Stimulated activated naive CD4-positive, alpha-beta T cell (primary cell): ENCODE data around the gene CDK5RAP2.

Source experiments
- DNase-seq, 6 experiments: peaks; one replicate each; lab custom pipeline; 2025; lab: John Stamatoyannopoulos, UW

CDK5RAP2 gene

DNA sequence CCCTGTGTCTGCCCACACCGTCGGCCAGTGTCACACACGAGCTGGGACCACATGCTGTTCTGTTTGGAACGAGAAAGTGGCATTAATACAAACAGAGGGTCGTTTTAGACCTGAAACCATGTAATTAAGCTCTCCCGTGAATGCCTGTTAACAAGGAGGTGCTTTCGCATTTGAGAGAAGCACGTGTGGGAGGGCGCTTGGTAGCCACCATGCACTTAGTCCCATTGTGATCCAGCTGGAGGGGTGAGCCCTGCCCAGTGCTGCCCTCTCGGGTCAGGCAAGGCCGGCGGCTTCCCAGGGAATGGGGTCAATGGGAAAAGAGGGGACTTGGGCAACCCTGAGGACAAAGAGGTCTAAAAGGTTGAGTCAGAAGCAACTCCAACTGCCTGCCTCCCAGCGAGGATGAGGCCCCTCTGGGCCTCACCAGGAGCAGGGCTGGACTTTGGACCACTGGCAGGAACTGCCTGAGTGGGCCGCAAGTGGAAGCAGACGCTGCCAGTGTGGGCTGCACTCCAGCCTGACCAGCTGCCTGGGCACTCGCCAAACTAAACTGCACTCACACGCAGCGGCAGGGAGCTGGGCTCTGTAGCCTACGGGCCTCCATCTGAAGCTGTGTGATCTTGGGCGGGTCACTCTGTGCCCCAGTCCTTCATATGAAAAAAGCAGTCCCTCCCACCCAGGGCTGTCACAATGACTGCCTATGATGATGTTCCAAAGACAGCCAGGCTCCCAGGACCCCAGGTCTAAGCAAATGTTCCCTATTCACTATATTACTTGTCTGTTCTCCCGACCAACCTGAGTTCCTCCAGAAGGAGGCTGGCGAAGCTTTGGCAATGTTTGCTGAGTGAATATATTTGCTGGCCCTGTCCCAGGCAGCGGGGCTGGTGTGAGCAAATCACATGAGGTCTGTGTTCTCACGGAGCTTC lies 195.7 kb downstream of the CDK5RAP2 start:
- DNase-seq = no peak

DNA sequence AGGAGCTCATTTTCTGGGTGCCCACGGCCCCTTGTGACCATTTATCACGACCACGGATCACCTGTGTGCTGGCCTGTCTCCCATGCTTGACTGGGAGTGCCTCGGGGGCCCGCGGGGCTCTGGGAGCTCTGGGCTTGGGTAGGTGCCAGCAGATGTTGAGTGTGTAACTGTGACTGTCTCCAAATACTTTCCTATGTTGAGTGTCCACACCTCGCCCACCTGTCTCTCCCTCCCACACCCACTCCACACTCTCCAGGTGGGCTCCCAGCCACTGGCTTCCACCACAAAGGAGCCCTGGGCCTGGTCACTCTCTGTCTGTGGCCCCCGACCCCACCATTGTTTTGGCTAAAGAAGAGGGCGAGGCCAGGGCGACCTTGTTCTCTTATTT lies 196.4 kb downstream of the CDK5RAP2 start:
- DNase-seq = no peak

DNA sequence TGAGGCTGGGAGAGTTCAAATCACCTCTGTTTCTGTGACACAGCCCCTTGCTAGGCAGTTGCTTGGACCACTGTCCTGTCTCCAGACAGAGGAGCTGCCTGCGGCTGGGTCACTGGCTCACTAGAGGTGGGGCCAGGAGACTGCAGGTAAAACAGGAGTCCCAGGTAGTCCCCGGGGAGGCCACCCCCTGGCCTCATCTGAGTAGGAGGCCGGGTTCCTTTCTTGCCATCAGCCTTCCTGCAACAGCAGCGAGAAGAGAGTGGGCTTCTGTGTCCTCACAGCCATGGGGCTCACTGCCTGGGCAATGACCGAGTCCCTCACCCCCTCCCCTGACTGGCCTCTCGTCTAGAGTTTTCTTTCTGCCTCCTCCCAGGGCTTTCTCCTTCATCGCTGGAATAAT lies 197.5 kb downstream of the CDK5RAP2 start:
- no peak for DNase-seq

DNA sequence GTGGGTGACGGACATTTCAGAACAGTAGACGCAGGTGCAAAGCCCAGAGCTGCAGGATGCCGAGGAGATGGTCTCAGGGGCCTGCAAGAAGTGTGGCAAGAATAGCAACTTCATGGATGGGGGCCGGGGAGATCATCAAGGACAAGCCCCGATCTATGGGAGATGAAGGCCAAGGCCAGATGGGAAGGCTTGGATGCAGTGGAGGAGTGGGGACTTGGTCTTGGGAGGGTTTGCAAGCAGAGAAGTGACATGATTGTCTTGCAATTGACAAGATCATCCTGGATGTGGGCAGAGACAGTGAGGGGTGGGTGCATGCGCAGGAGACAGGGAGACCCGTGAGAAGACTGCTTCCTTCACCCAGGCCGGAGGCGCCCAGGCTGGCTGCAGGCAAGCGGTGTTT lies 198.1 kb downstream of the CDK5RAP2 start:
- DNase-seq = no peak

DNA sequence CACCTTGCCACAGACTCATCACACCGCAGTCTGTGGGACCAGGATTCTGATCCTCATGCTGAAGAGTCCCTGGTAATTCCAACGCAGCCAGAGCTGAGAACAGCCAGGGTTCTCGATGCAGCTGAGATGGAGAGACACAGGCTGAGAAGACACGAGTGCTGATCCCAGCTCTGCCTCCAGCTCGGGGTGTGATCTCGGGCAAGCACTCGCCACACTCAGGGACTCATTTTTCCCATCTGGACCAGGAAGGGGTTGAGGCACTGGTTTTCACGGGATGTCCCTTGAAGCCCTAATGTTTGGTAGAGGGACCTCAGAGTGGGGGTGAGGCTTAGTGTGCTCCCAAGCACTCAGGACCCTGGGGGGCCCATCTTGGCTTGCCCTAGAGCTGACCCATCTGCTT lies 200.4 kb downstream of the CDK5RAP2 start:
- no peak for DNase-seq

DNA sequence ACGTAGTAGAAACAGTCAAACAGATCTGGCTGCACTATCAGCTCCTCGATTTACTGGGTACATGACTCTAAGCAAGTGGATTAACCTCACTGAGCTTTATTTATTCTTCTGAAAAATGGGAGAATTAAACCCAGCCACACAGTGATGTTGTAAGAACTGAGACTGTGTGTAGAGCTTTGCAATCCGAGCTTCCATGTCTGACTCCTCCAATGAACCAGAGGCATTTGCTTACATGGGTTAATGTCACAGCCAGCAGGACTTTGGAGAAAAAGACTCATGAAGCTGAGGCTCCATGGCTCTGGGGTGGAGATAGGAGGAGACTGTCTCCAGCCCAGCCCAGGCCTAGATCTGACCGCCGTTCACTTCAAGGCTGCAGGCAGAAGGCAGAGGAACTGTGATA lies 201.3 kb downstream of the CDK5RAP2 start:
- no peak for DNase-seq

DNA sequence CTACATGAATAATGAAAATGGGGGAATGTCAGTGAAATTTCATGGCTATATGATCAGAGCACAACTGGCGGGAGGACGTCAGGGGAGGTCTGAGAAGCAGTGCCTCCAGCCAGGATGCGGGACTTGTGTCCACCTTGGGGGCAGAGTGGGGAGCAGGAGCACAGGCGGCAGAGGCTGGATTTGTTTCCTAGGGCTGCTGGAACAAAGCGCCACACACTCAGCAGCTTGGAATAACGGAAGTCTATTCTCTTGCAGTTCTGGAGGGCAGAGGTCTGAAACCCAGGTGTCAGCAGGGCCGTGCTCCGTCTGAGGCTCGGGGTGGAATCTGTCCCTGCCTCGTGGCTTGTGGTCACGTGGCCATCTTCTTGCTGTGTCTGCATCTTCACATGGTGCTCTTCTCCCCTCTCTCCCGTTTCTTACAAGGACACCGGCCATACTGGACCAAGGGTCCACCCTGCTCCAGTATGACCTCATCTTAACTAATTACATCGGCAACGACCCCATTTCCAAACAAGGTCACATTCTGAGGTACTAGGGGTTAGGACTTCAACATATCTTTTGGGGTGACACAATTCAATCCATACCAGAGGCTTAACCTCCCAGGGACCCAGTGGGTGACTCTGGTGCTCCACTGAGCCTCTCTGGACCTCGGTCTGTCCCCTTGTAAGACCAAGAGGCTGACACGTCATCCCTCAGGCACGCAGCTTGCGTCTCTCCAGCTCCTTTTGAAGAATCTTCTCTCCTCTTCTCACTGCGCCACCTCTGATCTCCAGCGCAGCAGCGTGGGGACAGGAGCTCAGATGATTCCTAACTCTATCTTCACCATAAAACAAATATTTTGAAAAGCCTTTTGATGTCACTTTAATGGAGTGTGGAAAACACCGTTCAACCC lies 202.5 kb downstream of the CDK5RAP2 start:
- no peak for DNase-seq

DNA sequence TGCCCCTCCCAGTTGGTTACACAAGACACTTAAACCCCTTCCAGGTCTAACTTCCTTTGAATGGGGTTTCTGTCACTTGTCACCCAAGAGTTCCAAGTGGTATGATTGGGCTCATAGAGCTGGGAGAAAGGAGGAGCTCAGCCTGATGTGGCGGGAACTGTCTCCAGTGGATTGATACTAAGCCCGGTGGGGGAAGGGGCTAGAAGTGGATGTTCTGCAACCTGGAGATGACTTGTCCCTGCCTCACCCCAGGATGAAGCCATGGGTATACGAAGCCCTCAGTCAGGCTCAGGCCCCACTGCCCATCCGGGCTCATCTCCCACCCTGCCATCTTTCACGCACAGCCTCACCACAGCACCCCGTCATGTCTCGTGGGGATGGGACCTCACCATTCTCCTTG lies 203.9 kb downstream of the CDK5RAP2 start:
- DNase-seq = no peak

DNA sequence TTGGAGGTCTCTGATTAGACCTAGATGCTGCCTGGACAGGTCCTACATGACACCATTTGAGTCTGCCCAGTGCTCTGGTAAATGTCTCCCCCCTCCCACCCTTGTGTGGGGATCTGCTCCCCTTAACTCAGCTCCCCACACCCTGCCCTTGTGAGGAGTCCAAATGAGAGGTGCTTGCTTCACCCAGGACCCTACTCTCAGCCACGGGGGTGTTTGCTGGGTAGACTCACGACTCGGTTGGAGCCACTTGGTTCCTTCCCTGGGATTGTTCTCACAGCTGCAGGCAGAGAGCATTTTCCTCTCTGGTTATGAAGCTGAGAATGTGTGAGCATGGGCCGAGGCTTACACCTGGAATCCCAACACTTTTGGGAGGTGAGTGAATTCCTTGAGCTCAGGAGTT lies 204.7 kb downstream of the CDK5RAP2 start:
- no peak for DNase-seq

DNA sequence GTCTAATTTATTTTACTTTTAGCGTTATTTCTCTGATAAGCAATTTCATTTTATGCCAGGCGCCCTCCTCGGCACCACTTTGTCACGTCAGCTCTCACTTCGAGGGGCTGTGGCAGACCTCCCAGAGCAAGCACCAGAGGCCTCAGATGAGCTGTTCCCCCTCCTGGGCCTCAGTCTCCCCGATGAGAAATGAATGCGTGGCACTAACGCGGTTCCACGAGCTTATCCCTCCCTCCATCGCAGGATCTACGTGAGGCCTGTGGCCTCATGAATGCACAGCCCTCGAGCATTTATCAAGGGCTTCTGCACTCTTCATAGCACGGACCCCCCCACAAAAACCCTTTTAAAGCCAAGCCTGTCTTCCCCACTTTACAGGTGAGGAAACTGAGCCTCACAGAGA lies 205.2 kb downstream of the CDK5RAP2 start:
- no peak for DNase-seq

DNA sequence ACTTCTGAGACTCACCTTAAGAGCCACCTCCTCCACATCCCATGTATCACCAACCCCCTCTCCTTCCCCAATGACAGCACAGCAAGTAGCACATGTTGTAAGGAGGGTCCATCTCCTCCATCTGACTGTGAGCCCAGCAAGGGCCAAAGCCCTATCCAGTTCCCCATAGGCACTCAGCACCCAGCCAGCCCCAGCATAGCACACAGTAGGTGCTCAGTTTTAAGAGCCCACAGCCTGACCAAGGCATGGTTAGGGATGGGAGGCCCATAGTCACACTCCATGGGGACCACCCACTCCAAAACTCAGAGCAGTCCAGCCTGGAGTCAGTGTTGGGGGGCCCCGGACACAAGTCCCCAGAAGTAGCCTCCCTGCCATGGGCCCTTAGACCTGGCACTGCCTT lies 205.7 kb downstream of the CDK5RAP2 start:
- no peak for DNase-seq

DNA sequence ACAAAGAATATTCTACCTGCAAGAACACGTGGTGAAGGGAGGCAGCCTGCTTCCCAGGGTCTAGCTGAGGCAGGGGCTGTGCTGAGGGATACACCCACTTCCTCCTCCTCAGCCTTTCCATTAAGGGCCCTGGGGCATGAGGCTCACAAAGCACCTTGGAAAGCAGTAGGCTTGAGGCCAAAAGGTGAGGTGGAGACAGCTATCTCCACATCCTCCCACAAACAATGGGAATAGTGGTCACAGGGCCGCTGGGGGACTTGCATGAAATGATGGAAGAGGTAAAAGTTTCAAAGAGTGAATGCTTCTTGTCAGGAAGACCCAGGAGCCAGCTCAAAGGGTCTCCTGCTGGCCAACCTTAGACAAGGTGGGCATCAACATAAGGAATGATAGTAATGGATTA lies 207.9 kb downstream of the CDK5RAP2 start:
- no peak for DNase-seq

DNA sequence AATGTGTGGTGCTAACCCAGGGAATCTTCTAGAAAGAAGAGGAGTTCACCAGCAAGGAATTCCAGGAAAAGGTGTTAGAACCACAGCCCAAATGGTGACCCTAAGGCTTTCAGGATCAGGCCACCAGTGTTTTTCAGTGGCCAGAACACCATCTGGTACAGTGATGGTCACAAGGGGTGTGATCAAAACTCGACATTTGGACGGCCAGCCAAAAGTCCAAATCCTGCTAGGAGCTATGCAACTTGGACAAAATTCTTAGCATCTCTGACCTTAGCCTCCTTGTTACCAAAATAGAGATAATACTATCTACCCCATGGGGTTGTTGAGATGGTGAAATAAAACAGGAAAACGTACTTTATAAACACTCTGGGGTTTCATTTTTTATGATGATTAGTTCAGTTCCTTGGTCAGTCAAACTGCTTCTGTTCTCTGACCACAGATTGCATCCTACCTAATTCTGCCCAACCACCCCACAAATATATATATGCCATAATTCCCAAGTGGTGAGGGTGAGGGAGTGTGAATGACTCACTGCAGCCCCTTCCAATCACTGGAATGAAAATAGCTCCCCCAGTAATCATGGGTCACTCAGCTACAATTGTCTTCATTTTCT lies 210.3 kb downstream of the CDK5RAP2 start:
- DNase-seq = no peak

DNA sequence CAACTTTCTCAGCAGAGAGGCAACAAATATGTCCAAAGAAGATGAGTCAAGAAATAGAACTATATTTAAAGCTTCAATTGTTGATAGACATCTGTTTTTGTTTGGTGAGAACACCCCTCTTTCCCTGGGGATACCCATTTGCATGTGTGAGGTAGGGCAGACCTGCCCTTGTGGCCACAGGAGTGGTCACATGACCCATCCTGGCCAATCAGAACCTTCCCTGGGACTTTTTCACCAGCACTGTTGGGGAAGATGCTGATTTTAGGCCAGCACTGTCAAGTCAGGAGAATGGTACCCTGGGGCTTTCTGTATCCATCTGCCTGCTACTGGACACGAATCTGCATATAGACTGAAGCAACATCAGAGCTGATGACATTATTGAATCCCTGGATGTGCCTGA lies 211.2 kb downstream of the CDK5RAP2 start:
- no peak for DNase-seq

DNA sequence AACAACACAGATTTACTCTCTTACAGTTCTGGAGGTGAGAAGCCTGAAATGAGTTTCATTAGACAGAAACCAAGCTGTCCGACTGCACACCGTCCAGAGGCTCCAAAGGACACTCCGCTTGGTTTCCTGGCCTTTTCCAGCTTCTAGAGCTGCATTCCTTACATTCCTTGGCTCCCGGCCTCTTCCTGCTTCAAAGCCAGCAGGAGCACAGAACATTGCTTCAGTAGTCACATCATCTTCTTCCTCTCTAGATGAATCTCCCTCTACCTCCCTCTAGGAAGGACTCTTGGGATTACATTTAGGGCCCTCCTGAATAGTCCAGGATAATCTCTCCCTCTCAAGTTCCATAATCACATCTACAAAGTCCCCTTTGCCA lies 213.3 kb downstream of the CDK5RAP2 start:
- no peak for DNase-seq

DNA sequence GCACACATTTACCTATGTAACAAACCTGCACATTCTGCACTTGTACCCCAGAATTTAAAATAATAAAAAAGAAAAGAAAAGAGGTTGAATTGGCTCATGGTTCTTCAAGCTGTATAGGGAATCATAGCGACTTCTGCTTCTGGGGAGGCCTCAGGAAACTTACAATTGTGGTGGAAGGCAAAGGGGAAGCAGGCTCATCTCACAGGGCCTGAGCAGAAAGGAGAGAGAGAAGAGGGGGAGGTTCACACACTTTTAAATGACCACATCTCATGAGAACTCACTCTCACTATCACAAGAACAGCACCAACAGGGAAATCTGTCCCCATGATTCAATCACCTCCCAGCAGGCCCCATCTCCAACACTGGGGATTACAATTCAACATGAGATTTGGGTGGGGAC lies 214.6 kb downstream of the CDK5RAP2 start:
- DNase-seq = no peak

DNA sequence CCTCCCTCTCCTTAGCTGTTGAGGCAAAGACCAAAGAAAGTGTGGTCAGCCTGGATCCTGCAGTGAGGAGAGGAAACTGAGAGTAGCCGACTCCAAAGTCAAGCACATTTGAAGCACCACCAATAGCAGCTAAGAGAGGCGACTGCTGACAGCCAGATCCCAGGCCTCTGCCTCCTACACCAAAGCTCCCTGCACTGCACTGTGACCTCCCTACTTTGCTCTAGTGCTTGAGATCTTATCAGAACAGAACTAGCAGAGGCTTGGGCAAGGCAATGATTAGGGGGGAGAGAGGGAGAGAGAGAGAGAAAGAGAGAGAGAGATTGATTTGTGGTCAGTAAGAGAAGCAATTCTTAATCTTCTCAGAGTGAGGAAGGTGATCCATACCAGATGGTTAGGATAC lies 216.3 kb downstream of the CDK5RAP2 start:
- no peak for DNase-seq

DNA sequence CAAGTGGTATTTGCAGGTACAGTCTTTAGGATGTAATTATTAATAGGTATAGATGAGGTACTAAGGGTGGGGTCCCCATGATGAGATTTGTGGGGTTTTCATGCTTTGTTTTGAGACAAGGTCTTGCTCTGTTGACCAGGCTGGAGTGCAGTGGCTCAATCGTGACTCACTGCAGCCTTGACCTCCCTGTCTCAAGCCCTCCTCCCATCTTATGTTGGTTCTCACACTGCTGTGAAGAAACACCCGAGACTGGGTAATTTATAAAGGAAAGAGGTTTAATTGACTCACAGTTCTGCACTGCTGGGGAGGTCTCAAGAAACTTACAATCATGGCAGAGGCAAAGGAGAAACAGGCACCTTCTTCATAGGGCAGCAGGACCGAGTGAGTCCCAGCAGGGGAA lies 217.5 kb downstream of the CDK5RAP2 start:
- no peak for DNase-seq

DNA sequence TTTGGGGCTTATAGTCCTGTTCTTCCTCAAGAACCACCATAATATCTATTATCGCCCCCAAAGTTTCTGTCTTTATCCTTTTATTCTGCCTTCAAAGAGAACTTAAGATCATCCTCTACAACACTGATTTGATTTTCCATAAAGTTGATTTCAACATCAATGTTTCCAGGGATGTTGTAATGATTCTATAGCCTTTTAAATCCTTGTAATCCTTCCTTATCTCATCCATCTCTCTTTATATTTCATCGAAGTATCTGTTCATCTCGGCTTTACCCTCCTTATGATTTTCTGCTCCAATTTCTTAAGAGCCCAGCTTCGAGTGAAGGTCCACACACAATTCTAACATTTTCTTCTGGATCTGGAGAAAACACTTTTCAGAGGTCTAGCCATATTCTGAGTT lies 218.4 kb downstream of the CDK5RAP2 start:
- no peak for DNase-seq

DNA sequence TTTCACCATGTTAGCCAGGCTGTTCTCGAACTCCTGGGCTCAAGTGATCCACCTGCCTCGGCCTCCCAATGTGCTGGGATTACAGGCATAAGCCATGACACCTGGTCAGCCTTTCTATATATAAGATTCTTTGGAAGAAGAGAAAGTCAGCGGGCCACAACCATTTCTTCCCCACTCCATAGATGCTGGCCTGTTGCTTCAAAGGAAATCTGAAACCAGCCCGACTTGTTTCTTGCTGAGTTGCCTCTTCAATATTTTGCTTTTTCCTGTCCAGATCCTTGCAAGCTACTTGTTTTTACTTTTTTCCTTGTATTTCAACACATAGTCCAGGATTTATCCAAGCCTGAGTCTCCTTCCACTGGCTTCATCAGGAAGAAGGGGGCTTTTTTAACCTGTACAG lies 219.5 kb downstream of the CDK5RAP2 start:
- DNase-seq = no peak

DNA sequence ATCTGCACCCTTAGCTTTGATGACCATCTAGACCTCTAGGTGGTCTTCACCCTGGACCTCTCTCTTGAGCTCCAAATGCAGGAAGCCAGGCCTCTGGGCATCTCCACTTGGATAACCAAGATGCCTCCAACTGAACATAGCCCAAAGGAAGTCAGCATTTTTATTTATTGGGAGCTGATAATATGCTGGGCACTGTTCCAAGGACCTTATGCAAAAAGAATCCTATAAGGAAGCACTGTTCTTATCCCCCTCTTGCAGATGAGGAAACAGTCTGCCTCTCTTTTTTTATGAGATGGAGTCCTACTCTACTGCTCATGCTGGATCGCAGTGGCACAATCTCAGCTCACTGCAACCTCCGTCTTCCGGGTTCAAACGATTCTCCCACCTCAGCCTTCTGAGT lies 219.9 kb downstream of the CDK5RAP2 start:
- no peak for DNase-seq

DNA sequence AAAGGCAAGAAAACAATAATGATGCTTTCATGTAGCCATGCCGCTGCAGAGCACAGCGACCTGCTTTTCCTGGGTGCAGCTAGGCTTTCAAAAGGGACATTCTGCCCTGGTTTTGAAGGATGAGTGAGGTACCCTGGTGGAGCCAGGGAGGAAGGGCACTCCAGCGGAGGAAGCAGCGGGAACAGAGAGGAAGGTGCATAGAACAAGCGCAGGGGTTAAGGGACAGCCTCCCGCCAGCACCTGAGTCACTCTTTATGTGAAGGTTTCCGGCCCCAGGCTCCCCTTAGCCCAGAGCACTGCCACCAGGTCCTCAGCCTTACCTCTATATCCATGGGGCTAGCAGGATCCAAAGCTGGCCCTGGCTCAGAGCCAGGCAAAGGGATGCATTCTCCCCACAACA lies 221.1 kb downstream of the CDK5RAP2 start:
- DNase-seq = no peak

DNA sequence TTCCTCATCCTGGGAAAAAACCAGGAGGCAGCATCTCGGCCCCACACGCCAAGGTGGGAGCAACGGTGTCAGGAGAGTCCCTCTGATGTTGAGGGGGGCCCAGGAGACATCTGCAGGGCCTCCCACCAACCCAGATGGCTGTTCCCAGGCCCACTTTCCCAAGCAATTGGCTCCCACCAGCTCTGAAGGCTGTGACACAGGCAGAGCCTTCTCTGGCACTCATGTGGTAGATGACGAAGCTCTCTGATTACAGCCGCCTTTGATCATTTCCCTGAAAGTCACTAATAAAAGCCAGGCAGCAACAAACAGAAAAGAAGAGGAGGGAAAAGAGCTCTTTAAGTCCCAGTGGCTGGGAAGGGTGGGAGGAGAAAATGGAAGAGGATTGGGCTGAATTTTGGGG lies 226.5 kb downstream of the CDK5RAP2 start:
- no peak for DNase-seq
